Upper lobe of left lung (tissue), 6 donors: ENCODE measurements around the gene ABL2. TPM values are rescaled to one million over a fixed set of nuclear protein-coding genes. Genes with fewer than 3 reads are reported as not detected.
"Not testable (repeated sequence)": the region's sequence is repeated elsewhere in the genome, so short reads cannot be mapped to it uniquely, and the experiment has no call there.

Source experiments
- ATAC-seq, 2 donors: fragments of 200-7000 bp; cut with Tn5 transposase; one replicate each; pipeline ENCODE4 v1.9.1; 2022; ENCODE audit warnings: mild to moderate bottlenecking in 2 of 2, moderate library complexity in 2 of 2; ENCODE audit not compliant: low FRiP score in 2 of 2
- DNase-seq, 2 donors: peaks; one replicate each; pipeline ENCODE4 v3.0.0-alpha.2; 2019 to 2020
- H3K27ac ChIP-seq, 4 donors: fragments of 200-600 bp; sonication (generic); one replicate each; pipeline ENCODE4 v1.5.1; 2016 to 2019
- H3K27me3 ChIP-seq, 4 donors: fragments of 200-600 bp; sonication (generic); one replicate each; pipeline ENCODE4 v1.5.1; 2017 to 2019
- H3K36me3 ChIP-seq, 4 donors: fragments of 200-600 bp; sonication (generic); one replicate each; pipeline ENCODE4 v1.5.1; 2016 to 2019
- H3K4me1 ChIP-seq, 4 donors: fragments of 200-600 bp; sonication (generic); one replicate each; pipeline ENCODE4 v1.5.1; 2018 to 2019
- H3K4me3 ChIP-seq, 4 donors: fragments of 200-600 bp; sonication (generic); one replicate each; pipeline ENCODE4 v1.5.1; 2017 to 2019; ENCODE audit warnings: mild to moderate bottlenecking in 2 of 4, moderate library complexity in 1 of 4
- H3K9me3 ChIP-seq, 4 donors: fragments of 200-600 bp; sonication (generic); one replicate each; pipeline ENCODE4 v1.5.1; 2018 to 2019
- EP300 ChIP-seq, 4 donors: sonication (generic); formaldehyde crosslinking; IDR thresholded peaks; one replicate each; pipeline ENCODE4 v1.5.1; 2017; ENCODE audit warnings: antibody characterized with exemption in 4 of 4, control low read depth in 2 of 4
- POLR2A ChIP-seq, 4 donors: fragments of 450-650 bp; IDR thresholded peaks; one replicate each; pipeline ENCODE4 v1.5.1; 2016 to 2017; ENCODE audit warnings: antibody characterized with exemption in 4 of 4, mild to moderate bottlenecking in 2 of 4
- POLR2AphosphoS5 ChIP-seq, 2 donors: sonication (generic); formaldehyde crosslinking; IDR thresholded peaks; one replicate each; pipeline ENCODE4 v1.5.1; 2017; ENCODE audit warnings: antibody characterized with exemption in 2 of 2
- WGBS, 2 donors: methylation state at CpG; one replicate each; pipeline ENCODE4 v1.1.5; 2017 to 2018; 5-methylcytosine and 5-hydroxymethylcytosine counted together
- total RNA-seq, 6 donors: library from RNA; depleted of rRNA in 4 of 6; stranded (reverse); fragments of >200 nt in 4 of 6; gene quantifications; one replicate each; pipeline versions ENCODE4 v1.1.0 to v1.2.1, GENCODE V29; 2016 to 2021
- TF ChIP-seq, protein P1 (sequence below), 6 experiments: fragments of 450-650 bp in 4 of 6; fragments of 200-600 bp in 2 of 6; sonication (generic) in 2 of 6; IDR thresholded peaks; one replicate each; pipeline ENCODE4 v1.5.1; 2016 to 2019; ENCODE audit warnings: antibody characterized with exemption in 6 of 6
- donor health status: DM: no; HTN: no; CAD: no; lungs with moderate emphysema.
- donor health status: DM: no; HTN: yes; CAD: no; lungs with severe emphysema.

The ABL2 gene
- total RNA-seq, 6 donors from 2014 or later: 17.2 to 31.3 (median 22.9) TPM

DNA sequence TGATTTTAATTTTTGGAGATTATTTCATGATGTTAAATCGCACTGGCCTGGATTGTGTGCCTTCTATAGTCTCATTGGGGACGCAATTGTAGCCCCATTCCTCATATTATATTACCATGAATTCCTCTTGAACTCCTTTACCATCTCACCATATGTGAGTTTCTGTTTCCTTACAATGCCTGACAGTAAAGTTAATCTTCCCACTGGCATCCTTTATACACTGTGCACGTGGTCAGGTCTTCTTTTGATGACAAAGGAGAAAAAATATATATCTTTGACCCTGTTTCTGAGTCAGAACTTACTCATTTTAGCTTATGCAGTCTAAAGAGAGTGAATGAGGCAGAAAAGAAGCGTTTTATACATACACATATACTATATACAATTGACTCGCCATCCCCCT lies 774 bp upstream of the ABL2 start:
- no peak for TF ChIP-seq EP300 (IDR thresholded peaks at IDR 0.05)
- TF ChIP-seq, protein P1, sequence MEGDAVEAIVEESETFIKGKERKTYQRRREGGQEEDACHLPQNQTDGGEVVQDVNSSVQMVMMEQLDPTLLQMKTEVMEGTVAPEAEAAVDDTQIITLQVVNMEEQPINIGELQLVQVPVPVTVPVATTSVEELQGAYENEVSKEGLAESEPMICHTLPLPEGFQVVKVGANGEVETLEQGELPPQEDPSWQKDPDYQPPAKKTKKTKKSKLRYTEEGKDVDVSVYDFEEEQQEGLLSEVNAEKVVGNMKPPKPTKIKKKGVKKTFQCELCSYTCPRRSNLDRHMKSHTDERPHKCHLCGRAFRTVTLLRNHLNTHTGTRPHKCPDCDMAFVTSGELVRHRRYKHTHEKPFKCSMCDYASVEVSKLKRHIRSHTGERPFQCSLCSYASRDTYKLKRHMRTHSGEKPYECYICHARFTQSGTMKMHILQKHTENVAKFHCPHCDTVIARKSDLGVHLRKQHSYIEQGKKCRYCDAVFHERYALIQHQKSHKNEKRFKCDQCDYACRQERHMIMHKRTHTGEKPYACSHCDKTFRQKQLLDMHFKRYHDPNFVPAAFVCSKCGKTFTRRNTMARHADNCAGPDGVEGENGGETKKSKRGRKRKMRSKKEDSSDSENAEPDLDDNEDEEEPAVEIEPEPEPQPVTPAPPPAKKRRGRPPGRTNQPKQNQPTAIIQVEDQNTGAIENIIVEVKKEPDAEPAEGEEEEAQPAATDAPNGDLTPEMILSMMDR (IDR thresholded peaks at IDR 0.05): no peak
- no peak for TF ChIP-seq POLR2A (IDR thresholded peaks at IDR 0.05)
- TF ChIP-seq POLR2AphosphoS5 (IDR thresholded peaks at IDR 0.05): no peak
- H3K27ac ChIP-seq: peak overlapping the region in 3 of 4 donors; percentile 79 to 90 (median 90)
- ATAC-seq: no peak
- H3K4me3 ChIP-seq: peak overlapping the region in 3 of 4 donors; percentile 81 to 97 (median 84)
- DNase-seq: no peak
- H3K9me3 ChIP-seq: no peaks in the 10 kb centered on the region
- no peaks in the 10 kb centered on the region for H3K36me3 ChIP-seq
- WGBS, 2 donors: 63 to 66% methylated on average over 5 of the region's 5 CpGs
- peaks cover 14 to 21% (median 19%) of the 10 kb centered on the region in 4 donors for H3K4me1 ChIP-seq
- no peaks in the 10 kb centered on the region for H3K27me3 ChIP-seq

DNA sequence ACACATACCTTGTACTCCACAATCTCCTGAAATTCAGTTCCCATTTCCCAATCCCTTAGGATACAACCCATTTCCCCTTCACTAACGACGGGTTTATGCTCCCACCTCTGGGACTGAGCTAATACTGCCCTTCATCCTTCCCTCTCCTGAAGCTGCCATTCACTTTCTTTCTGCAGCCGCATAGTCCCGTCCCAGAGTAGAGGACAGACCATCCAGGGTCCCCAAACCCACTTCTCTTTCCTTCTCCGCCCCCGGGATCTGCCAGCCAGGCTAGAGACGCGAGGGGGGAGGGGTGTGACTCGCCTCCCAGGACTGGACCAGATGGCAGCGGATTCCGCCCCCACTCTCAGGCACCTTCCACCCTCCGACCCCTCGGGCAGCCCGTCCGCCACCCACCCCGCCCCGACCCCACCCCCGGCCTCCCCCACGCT lies 679 bp downstream of the ABL2 start:
- WGBS, 2 donors: 0 to 4% methylated on average over 8 to 11 of the region's 19 CpGs
- H3K27me3 ChIP-seq: no peaks in the 10 kb centered on the region
- peak; percentile 72 to 75 for ATAC-seq
- TF ChIP-seq, protein P1 (IDR thresholded peaks at IDR 0.05): no peak
- H3K9me3 ChIP-seq: no peaks in the 10 kb centered on the region
- peak overlapping the region; percentile 79 to 90 (median 88) for H3K27ac ChIP-seq
- peak overlapping the region; percentile 81 to 97 (median 88) for H3K4me3 ChIP-seq
- peaks cover 0 to 7% (median 2%) of the 10 kb centered on the region in 4 donors for H3K36me3 ChIP-seq
- peak in 1 of 2 donors; percentile 67 for DNase-seq
- peaks cover 14 to 21% (median 19%) of the 10 kb centered on the region in 4 donors for H3K4me1 ChIP-seq

DNA sequence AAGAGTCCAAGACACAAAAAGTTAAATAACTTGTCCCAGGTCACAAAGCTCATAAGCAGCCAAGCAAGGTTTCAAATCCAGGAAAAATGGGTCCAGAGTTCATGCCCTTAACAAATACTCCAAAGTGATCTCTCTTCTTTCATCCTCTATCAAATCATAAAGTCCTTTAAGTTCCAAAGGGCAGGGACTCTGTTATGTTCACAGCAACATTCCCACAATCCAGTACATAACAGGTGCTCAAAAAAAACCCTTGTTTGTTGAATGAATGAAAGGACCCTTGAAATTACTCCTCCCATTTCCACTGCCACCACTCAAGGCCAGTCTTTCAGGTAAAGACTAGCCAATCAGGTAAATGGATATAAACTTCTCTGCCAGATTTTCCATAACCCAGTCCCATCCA lies 2.7 kb downstream of the ABL2 start:
- Histone ChIP-seq H3K27ac (no peak overlapping the region), H3K4me3 (no peak overlapping the region), H3K36me3 (peaks cover 0 to 7% (median 2%) of the 10 kb centered on the region in 4 donors), H3K27me3 (no peaks in the 10 kb centered on the region), H3K9me3 (no peaks in the 10 kb centered on the region), H3K4me1 (peaks cover 14 to 21% (median 19%) of the 10 kb centered on the region in 4 donors)
- TF ChIP-seq EP300 (IDR thresholded peaks at IDR 0.05) (no peak), POLR2AphosphoS5 (IDR thresholded peaks at IDR 0.05) (no peak), POLR2A (IDR thresholded peaks at IDR 0.05) (no peak)
- TF ChIP-seq, protein P1 (IDR thresholded peaks at IDR 0.05): no peak
- no peak for DNase-seq
- no peak for ATAC-seq

DNA sequence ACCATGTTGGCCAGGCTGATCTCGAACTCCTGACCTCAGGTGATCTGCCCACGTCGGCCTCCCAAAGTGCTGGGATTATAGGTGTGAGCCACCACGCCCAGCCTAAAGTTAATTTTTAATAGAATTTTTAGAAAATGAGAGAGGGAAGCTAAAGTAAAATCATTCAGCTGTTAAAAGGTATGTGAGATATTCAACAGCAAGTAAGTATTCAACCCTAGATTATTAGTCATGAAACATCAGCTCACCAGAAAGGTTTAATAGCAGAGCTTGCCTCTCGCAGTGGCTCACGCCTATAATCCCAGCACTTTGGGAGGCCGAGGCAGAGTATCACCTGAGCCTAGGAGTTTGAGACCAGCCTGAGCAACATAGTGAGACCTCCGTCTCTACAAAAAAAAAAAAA lies 5.0 kb downstream of the ABL2 start:
- ATAC-seq, DNase-seq, H3K27ac ChIP-seq, H3K4me3 ChIP-seq, H3K36me3 ChIP-seq, H3K9me3 ChIP-seq, H3K27me3 ChIP-seq: not testable (repeated sequence)
- 92 to 95% methylated on average over 8 of the region's 8 CpGs for WGBS, 2 donors
- H3K4me1 ChIP-seq: peaks cover 13 to 14% (median 13%) of the 10 kb centered on the region in 4 donors

DNA sequence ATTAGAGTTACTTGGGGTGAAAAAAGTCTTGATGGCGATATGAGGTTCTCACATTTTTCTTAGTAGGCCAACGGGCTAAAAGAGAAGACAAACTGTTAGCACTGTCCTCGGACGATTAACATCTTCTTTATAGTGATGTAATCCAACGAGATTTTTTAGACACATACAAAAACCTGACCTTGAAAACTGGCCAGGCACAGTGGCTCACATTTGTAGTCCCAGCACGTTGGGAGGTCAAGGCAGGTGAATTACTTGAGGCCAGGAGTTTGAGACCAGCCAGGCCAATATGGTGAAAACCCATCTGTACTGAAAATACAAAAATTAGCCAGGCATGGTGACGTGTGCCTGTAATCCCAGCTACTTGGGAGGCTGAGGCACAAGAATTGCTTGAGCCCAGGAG lies 8.4 kb downstream of the ABL2 start:
- not testable (repeated sequence) for DNase-seq, H3K27me3 ChIP-seq, H3K27ac ChIP-seq, H3K4me3 ChIP-seq, H3K36me3 ChIP-seq, H3K9me3 ChIP-seq, ATAC-seq
- WGBS, 2 donors: 87 to 89% methylated on average over 7 of the region's 7 CpGs
- H3K4me1 ChIP-seq: peaks cover 5 to 16% (median 11%) of the 10 kb centered on the region in 4 donors

DNA sequence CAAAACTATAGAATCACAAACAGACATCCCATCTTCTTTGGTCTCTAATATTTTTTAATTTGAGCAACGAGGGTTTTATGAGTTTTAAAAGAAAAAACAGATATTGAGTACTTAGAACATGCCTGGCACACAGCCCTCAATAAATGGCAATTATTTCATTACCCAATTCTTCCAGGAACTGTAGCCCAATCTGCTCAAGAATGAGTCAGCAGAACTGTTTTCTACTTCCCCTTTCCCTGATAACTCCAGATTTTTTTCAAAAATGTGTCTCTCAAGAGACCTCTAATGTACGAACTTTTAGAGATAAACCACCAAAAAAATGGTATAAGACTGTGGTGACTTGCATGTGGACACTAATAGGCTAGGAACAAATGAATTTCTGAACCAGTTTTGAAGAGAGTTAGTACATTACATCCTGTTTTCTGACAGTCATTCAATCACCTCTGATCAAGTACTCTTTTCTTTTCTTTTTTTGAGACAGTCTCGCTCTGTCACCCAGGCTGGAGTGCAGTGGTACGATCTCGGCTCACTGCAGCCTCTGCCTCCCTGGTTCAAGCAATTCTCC lies 11.5 kb downstream of the ABL2 start:
- 59 to 70% methylated on average over 5 of the region's 5 CpGs for WGBS, 2 donors
- Histone ChIP-seq H3K4me1 (peaks cover 5 to 16% (median 11%) of the 10 kb centered on the region in 4 donors), H3K27ac (peak overlapping the region; percentile 11 to 68 (median 64)), H3K36me3 (no peaks in the 10 kb centered on the region), H3K4me3 (no peak overlapping the region), H3K9me3 (no peaks in the 10 kb centered on the region), H3K27me3 (no peaks in the 10 kb centered on the region)
- TF ChIP-seq POLR2A (IDR thresholded peaks at IDR 0.05) (no peak), POLR2AphosphoS5 (IDR thresholded peaks at IDR 0.05) (peak in 1 of 2 donors; percentile 28), EP300 (IDR thresholded peaks at IDR 0.05) (peak in 1 of 4 donors; percentile 40)
- TF ChIP-seq, protein P1 (IDR thresholded peaks at IDR 0.05): no peak
- peak in 1 of 2 donors; percentile 86 for ATAC-seq
- no peak for DNase-seq

DNA sequence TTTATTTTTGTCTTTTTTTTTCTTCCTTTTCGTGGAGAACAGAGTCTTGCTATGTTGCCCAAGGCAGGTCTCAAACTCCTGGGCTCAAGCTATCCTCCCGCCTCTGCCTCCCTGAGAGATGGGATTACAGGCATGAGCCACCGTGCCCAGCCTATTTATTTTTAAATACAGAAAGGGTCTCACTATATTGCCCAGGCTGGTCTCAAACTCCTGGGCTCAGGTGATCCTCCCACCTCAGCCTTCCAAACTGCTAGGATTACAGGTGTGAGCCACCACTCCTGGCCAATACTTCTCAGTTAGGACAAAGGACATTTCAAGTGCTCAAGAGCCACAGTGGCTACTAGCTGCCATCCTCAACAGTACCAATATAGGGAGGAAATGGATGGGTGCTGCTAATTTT lies 16.2 kb downstream of the ABL2 start:
- not testable (repeated sequence) for H3K36me3 ChIP-seq, H3K27me3 ChIP-seq, H3K27ac ChIP-seq, ATAC-seq, H3K4me3 ChIP-seq, H3K9me3 ChIP-seq, DNase-seq
- H3K4me1 ChIP-seq: peaks cover 5 to 10% (median 7%) of the 10 kb centered on the region in 4 donors
- 93 to 97% methylated on average over 3 of the region's 3 CpGs for WGBS, 2 donors
